Measurements from ENCODE around the gene CSNK1A1L.
"Not testable (repeated sequence)": the region's sequence is repeated elsewhere in the genome, so short reads cannot be mapped to it uniquely, and the experiment has no call there.

The CSNK1A1L gene

DNA sequence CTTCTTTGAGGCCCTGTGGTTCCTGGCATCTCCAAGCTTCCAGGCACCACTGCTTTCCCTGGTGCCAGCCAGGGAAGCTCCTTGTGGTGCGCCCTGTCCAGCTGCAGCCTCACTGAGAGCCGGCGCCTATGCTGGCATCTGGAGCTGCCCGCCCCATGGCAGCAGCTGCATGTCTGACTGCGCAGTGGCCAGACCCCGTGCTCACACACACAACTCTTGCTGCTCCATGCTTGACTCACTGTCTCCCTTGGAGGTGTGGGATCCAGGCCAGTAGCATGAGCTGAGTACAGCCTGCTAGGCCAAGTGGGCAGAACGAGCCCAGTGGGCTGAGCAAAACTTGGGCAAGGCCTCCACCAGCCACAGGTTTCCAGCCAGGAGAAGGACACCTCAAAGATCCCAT is 34.5 kb downstream of the CSNK1A1L start:
- H3K4me3 ChIP-seq (ENCODE audit: low read length): no peak overlapping the region
- no peaks in the 10 kb centered on the region for H3K4me1 ChIP-seq (ENCODE audit: control insufficient read depth, insufficient read depth, low read length)
- no peak overlapping the region for H3K27ac ChIP-seq (ENCODE audit: low read depth, low read length)
- H3K9ac ChIP-seq (ENCODE audit: low read length): no peak overlapping the region
- no peaks in the 10 kb centered on the region for H3K36me3 ChIP-seq (ENCODE audit: control insufficient read depth, insufficient read depth, low read length)
- H3K27me3 ChIP-seq (ENCODE audit: control insufficient read depth, insufficient read depth, low read length): no peaks in the 10 kb centered on the region

DNA sequence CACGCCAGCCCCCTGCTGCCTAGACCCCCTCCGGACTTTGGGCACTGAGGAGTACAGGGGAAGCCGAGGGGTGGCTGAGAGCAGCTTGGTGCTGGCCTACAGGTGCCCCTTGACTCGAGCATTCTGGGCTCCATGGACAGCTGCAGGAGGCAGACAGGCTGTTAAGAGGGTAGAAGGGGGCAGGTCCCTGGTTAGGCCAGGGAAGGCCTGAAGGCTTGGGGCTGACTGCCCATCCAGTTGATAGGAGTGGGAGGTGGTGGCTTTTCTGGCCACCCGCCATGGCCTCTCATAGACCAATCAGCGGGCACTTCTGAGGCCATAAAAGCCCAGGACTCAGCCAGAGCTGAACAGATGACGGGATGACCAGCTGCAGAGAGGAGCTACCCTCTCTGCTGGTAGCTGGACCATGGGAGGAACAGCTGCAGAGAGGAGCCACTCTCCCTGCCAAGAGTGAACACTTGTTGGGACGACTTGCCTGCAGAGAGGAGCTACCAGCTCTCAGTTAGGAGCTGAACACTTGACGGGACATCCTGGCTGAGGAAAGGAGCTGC is 35.2 kb downstream of the CSNK1A1L start:
- Histone ChIP-seq H3K27me3 (ENCODE audit: control insufficient read depth, insufficient read depth, low read length) (no peaks in the 10 kb centered on the region), H3K9ac (ENCODE audit: low read length) (no peak overlapping the region), H3K4me3 (ENCODE audit: low read length) (no peak overlapping the region), H3K27ac (ENCODE audit: low read depth, low read length) (no peak overlapping the region), H3K36me3 (ENCODE audit: control insufficient read depth, insufficient read depth, low read length) (no peaks in the 10 kb centered on the region), H3K4me1 (ENCODE audit: control insufficient read depth, insufficient read depth, low read length) (no peaks in the 10 kb centered on the region)

DNA sequence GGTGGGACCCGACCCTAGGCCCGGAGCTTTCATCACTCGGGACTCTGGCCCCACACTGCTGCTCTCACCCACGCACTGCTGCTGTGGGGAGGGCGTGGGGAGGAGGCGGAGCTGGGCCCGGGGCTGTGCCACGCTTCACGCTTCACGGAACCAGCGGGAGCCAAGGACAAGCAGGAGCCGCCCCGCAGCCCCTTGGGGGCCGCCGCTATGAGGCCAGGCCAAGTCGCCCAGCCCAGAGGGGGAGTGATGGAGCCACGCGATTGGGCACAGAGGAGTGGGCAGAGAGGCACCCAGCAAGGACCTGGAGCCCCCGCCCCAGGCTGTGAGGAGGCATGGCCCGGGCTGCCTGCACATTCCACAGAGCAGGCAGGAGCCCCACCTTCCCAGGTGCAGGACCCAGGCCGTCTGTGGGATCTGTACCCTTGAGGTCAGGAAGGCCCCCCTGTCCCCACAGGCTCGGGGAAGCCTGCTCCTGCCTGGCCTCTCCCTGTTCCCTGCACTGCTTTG is 35.8 kb downstream of the CSNK1A1L start:
- no peak overlapping the region for H3K4me3 ChIP-seq (ENCODE audit: low read length)
- no peak overlapping the region for H3K27ac ChIP-seq (ENCODE audit: low read depth, low read length)
- no peak overlapping the region for H3K9ac ChIP-seq (ENCODE audit: low read length)
- H3K36me3 ChIP-seq (ENCODE audit: control insufficient read depth, insufficient read depth, low read length): no peaks in the 10 kb centered on the region
- H3K27me3 ChIP-seq (ENCODE audit: control insufficient read depth, insufficient read depth, low read length): no peaks in the 10 kb centered on the region
- H3K4me1 ChIP-seq (ENCODE audit: control insufficient read depth, insufficient read depth, low read length): no peaks in the 10 kb centered on the region

DNA sequence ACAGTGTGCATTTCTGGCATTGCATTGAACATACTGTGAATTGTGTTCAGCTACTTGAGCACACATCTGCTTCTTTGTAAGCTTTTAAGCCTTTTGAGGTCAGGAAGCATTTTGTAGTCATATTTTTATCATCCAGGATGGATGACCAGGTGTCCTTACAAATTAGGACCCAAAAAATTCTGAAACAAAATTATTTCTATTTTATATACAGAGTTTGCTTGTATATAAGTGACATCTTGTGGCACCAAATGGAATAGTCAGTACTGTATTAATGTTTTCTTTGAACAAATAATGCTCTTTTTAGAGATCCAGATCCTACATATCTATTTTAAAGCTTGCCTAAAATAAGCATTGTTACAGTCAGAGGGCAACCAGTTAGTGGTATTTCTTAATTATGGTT is 36.5 kb downstream of the CSNK1A1L start:
- Histone ChIP-seq H3K27me3 (ENCODE audit: control insufficient read depth, insufficient read depth, low read length) (no peaks in the 10 kb centered on the region), H3K4me1 (ENCODE audit: control insufficient read depth, insufficient read depth, low read length) (no peaks in the 10 kb centered on the region), H3K27ac (ENCODE audit: low read depth, low read length) (no peak overlapping the region), H3K9ac (ENCODE audit: low read length) (no peak overlapping the region), H3K4me3 (ENCODE audit: low read length) (no peak overlapping the region), H3K36me3 (ENCODE audit: control insufficient read depth, insufficient read depth, low read length) (no peaks in the 10 kb centered on the region)

DNA sequence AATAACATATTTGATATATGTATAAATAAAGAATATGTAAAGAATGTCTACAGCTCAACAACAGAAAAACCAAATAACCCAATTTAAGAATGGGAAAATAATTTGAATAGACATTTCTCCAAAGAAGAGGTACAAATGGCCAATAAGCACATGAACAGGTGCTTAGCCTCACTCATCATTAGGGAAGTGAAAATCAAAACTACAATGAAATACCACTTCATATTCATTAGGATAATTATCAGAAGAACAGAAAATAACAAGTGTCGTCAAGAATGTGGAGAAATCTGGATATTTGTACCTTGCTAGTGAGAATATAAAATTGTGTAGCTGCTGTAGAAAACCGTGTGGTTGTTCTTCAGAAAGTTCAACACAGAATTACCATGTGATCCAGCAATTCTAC is 37.6 kb downstream of the CSNK1A1L start:
- Histone ChIP-seq H3K36me3 (ENCODE audit: control insufficient read depth, insufficient read depth, low read length) (no peaks in the 10 kb centered on the region), H3K4me1 (ENCODE audit: control insufficient read depth, insufficient read depth, low read length) (no peaks in the 10 kb centered on the region), H3K4me3 (ENCODE audit: low read length) (no peak overlapping the region), H3K27me3 (ENCODE audit: control insufficient read depth, insufficient read depth, low read length) (no peaks in the 10 kb centered on the region), H3K9ac (ENCODE audit: low read length) (no peak overlapping the region), H3K27ac (ENCODE audit: low read depth, low read length) (no peak overlapping the region)

DNA sequence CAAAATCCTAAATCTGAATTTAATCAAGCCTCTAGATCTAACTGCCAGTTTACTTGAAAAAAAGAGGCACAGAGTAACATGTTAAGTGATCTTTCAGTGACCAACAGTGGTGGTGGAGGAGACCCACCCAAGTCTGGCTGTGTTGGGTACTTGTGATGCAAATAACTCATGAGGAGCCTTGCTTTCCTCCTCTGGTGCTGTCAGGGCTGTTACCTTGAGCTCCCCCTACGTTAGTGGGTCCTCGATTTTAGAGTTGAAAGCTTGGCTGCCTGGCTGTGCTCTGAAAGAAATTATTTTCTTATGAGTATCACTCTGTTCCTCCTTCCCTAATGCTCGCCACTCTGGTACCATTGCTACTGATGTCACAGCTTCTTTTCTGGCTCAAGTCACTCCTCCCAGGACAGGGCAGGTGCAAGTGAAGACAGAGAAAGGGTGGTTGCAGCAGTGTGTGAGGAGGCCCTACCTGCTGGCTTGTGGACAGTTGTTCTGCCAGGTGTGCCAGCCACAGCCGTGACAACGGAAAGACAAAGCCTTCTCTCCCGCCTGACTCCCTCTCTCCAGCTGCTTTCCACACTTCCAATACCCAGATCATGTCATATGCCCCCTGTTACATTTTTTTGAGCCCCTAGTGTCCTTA is 39.5 kb downstream of the CSNK1A1L start:
- H3K27me3 ChIP-seq (ENCODE audit: control insufficient read depth, insufficient read depth, low read length): no peaks in the 10 kb centered on the region
- no peaks in the 10 kb centered on the region for H3K4me1 ChIP-seq (ENCODE audit: control insufficient read depth, insufficient read depth, low read length)
- no peak overlapping the region for H3K9ac ChIP-seq (ENCODE audit: low read length)
- H3K27ac ChIP-seq (ENCODE audit: low read depth, low read length): no peak overlapping the region
- no peaks in the 10 kb centered on the region for H3K36me3 ChIP-seq (ENCODE audit: control insufficient read depth, insufficient read depth, low read length)
- no peak overlapping the region for H3K4me3 ChIP-seq (ENCODE audit: low read length)

DNA sequence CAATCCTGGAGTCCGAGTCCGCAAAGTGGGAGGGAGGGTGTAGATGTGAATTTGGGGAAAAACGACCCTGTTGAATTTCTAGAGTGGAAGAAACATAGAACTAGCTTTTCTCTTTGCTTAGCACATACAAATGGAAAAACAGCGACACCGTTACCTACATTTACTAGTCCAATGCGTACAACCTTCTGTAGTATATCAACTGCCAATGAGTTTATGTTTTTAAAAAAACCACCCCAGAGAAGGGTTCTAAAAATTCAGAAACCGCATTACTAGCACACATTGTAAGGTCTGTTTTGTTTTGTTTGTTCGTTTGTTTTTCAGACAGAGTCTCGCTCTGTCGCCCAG is 45.6 kb downstream of the CSNK1A1L start:
- Histone ChIP-seq H3K27me3 (ENCODE audit: control insufficient read depth, insufficient read depth, low read length) (no peaks in the 10 kb centered on the region), H3K4me1 (ENCODE audit: control insufficient read depth, insufficient read depth, low read length) (no peaks in the 10 kb centered on the region), H3K36me3 (ENCODE audit: control insufficient read depth, insufficient read depth, low read length) (peaks cover 3% of the 10 kb centered on the region), H3K4me3 (ENCODE audit: low read length) (peak overlapping the region; percentile 78), H3K9ac (ENCODE audit: low read length) (peak overlapping the region; percentile 24), H3K27ac (ENCODE audit: low read depth, low read length) (peak overlapping the region; percentile 74)

DNA sequence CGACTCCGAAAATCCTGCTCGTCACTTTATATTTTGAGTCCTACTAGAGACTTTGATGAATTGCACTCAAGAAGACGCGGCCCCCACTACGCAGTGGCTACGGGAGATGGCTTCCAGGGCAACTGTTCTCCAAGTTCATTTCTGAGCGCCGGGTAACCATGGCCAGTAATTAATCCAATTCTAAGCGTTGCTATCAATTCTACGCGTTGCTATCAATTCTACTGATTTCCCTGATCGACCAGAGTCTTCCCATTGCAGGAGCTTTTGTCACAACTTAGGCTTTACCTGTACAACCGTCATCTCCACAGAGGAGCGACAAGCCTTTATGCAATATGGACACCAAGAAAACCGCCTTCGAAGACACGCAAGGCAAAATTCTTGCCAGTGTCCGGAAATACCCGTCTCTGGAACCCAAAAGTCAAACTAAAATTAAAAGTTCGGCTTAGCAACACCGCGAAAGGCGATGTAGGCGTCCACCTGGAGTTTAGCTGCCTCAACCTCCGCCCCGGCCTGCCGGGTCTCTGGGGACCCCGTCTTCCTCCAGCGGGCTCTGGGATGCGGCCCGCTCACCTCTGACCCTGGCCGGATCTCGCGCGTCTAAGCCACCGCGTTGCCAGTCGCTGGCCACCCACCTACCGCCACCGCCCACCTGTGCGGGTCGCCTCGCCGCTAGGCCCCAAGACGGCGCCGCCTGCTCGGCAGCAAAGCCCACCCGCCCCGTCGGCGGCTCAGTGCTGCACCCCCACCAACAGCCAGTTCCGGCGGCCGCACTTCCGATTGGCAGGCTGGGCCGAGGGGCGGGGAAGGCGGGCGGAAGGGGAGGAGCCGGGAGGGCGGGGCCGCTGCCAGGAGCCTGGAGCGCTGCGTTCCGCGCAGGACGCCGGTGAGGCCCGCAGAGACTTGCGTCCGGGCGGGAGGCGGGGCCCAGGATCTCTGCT is 46.3 kb downstream of the CSNK1A1L start, which contains the start of gene SUPT20H:
Gene SUPT20H, minus strand, starts transcription at position 779 of the 938 bp plus-strand sequence. CDS start 8,198 bp downstream, outside the sequence.
- Histone ChIP-seq H3K4me3 (ENCODE audit: low read length) (peak within 1 kb of the TSS; percentile 96), H3K9ac (ENCODE audit: low read length) (peak within 1 kb of the TSS; percentile 74), H3K4me1 (ENCODE audit: control insufficient read depth, insufficient read depth, low read length) (no peaks in the 10 kb centered on the region), H3K27ac (ENCODE audit: low read depth, low read length) (peak within 1 kb of the TSS; percentile 87), H3K36me3 (ENCODE audit: control insufficient read depth, insufficient read depth, low read length) (peaks cover 3% of the 10 kb centered on the region), H3K27me3 (ENCODE audit: control insufficient read depth, insufficient read depth, low read length) (no peaks in the 10 kb centered on the region)

DNA sequence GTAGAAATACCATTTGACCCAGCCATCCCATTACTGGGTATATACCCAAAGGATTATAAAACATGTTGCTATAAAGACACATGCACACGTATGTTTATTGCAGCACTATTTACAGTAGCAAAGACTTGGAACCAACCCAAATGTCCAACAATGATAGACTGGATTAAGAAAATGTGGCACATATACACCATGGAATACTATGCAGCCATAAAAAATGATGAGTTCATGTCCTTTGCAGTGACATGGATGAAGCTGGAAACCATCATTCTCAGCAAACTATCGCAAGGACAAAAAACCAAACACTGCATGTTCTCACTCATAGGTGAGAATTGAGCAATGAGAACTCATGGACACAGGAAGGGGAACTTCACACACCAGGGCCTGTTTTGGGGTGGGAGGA is 49.2 kb downstream of the CSNK1A1L start:
- not testable (repeated sequence) for H3K27ac ChIP-seq (ENCODE audit: low read depth, low read length); H3K4me1 ChIP-seq (ENCODE audit: control insufficient read depth, insufficient read depth, low read length); H3K27me3 ChIP-seq (ENCODE audit: control insufficient read depth, insufficient read depth, low read length)

More for the DNA sequence above, 49.2 kb downstream of the CSNK1A1L start:
- H3K4me3 ChIP-seq (ENCODE audit: low read length); H3K9ac ChIP-seq (ENCODE audit: low read length); H3K36me3 ChIP-seq (ENCODE audit: control insufficient read depth, insufficient read depth, low read length): not testable (repeated sequence)
